Astrocyte (in vitro differentiated cells and primary cell): ENCODE data around the gene HOXA13. TPM values are rescaled to one million over a fixed set of nuclear protein-coding genes. Genes with fewer than 3 reads are reported as not detected.

ENCODE experiments used
- DNase-seq: peaks from one replicate; pipeline ENCODE4 v3.0.0-alpha.2; 2010; ENCODE audit warnings: low read depth
- FAIRE-seq: peaks from 2 replicates; lab custom pipeline; 2011; peaks lifted over from hg19 to GRCh38; lab: Jason Lieb, UNC
- H2AFZ ChIP-seq: 2 replicates; pipeline ENCODE4 v1.6.0; 2012; ENCODE audit warnings: low read depth, low read length, inconsistent platforms
- H3K27ac ChIP-seq: 2 replicates; pipeline ENCODE4 v1.5.1; 2011; ENCODE audit warnings: low read depth, low read length, inconsistent platforms
- H3K27me3 ChIP-seq: 2 replicates; pipeline ENCODE4 v1.6.0; 2011; ENCODE audit warnings: low read length, inconsistent platforms; ENCODE audit not compliant: insufficient read depth
- H3K36me3 ChIP-seq: 2 replicates; pipeline ENCODE4 v1.5.1; 2011; ENCODE audit warnings: low read length, inconsistent platforms; ENCODE audit not compliant: insufficient read depth
- H3K4me1 ChIP-seq: 2 replicates; pipeline ENCODE4 v1.5.1; 2011; ENCODE audit warnings: low read length, inconsistent platforms; ENCODE audit not compliant: insufficient read depth
- H3K4me2 ChIP-seq: 2 replicates; pipeline ENCODE4 v1.6.0; 2012; ENCODE audit warnings: low read length, inconsistent platforms
- H3K4me3 ChIP-seq: 2 replicates; pipeline ENCODE4 v1.5.1; 2011; ENCODE audit warnings: low read depth, mild to moderate bottlenecking, low read length, inconsistent platforms; ENCODE audit not compliant: insufficient read depth
- H3K79me2 ChIP-seq: 2 replicates; pipeline ENCODE4 v1.6.0; 2012; ENCODE audit warnings: mild to moderate bottlenecking, low read length, inconsistent platforms; ENCODE audit not compliant: insufficient read depth
- H3K9ac ChIP-seq: 2 replicates; pipeline ENCODE4 v1.6.0; 2012; ENCODE audit warnings: mild to moderate bottlenecking, low read length, inconsistent platforms
- H3K9me3 ChIP-seq: 2 replicates; pipeline ENCODE4 v1.5.1; 2012; ENCODE audit warnings: low read depth, mild to moderate bottlenecking, low read length, inconsistent platforms; ENCODE audit not compliant: insufficient read depth
- H4K20me1 ChIP-seq: 2 replicates; pipeline ENCODE4 v1.6.0; 2012; ENCODE audit warnings: low read length, inconsistent platforms; ENCODE audit not compliant: insufficient read depth
- H3K27ac Mint-ChIP-seq: one replicate; pipeline ENCODE4 v1.8.0; 2021; ENCODE audit warnings: mild to moderate bottlenecking, mixed read lengths; ENCODE audit not compliant: unreplicated experiment
- H3K27me3 Mint-ChIP-seq: one replicate; pipeline ENCODE4 v1.8.0; 2021; ENCODE audit warnings: low read depth, mixed read lengths; ENCODE audit not compliant: unreplicated experiment
- H3K36me3 Mint-ChIP-seq: one replicate; pipeline ENCODE4 v1.8.0; 2021; ENCODE audit warnings: low read depth, mixed read lengths; ENCODE audit not compliant: unreplicated experiment
- H3K4me1 Mint-ChIP-seq: one replicate; pipeline ENCODE4 v1.8.0; 2021; ENCODE audit warnings: low read depth, mixed read lengths; ENCODE audit not compliant: unreplicated experiment
- H3K4me3 Mint-ChIP-seq: one replicate; pipeline ENCODE4 v1.8.0; 2021; ENCODE audit warnings: mild to moderate bottlenecking, moderate library complexity, mixed read lengths; ENCODE audit not compliant: unreplicated experiment
- H3K9me3 Mint-ChIP-seq: one replicate; pipeline ENCODE4 v1.8.0; 2021; ENCODE audit warnings: mild to moderate bottlenecking, mixed read lengths; ENCODE audit not compliant: unreplicated experiment
- EZH2 ChIP-seq: IDR thresholded peaks from 2 replicates; pipeline ENCODE4 v1.6.1; 2012; ENCODE audit warnings: mild to moderate bottlenecking, low read length, inconsistent platforms; ENCODE audit not compliant: insufficient read depth
- total RNA-seq: library from RNA; stranded (reverse); gene quantifications from 2 replicates; pipeline ENCODE4 v1.2.1, GENCODE V29; 2021
- TF ChIP-seq, protein P1 (sequence below): IDR thresholded peaks from 2 replicates; pipeline ENCODE4 v1.5.1; 2011; ENCODE audit warnings: low read depth, mild to moderate bottlenecking, inconsistent platforms, low read length, moderate library complexity; ENCODE audit not compliant: insufficient read depth

The HOXA13 gene
- total RNA-seq, 1 donor from 2014 or later, result not detected

DNA sequence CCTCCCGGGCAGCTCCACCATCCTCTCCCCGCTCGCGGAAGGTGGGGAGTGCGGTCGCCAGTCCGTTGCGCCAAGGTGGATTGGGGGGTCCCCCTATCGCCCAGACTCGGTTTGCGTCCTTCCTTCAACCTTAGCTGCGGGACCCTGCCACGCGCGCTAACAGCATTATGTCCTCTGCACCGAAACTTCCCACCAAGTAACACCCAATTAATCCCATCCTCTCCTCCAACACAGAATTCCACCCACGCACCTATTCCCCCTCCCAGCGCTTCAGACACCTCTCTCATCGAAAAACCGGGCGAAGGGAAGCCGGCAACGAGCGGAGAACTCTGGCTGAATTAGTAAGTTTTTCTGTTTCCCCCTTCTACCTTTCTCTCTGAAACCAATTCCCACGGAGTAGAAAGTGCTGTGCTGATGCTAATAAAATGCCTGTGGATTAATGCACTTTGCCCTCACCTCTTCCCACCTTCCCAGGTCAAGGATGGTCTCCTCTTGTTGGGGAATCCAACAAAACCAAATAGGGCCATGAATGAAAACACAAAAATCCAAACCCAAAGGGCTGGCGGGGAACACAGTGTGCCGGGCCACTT, 48.5 kb downstream of the HOXA13 start:
- Histone ChIP-seq H2AFZ (peak overlapping the region; percentile 66), H3K36me3 (no peaks in the 10 kb centered on the region), H3K79me2 (no peaks in the 10 kb centered on the region), H3K4me3 (peak overlapping the region; percentile 37), H3K4me1 (peaks cover 9% of the 10 kb centered on the region), H3K27me3 (peaks cover 95% of the 10 kb centered on the region), H4K20me1 (no peaks in the 10 kb centered on the region), H3K27ac (no peak overlapping the region), H3K9ac (no peak overlapping the region), H3K4me2 (peak overlapping the region; percentile 85), H3K9me3 (peaks cover 24% of the 10 kb centered on the region)
- DNase-seq, result no peak
- FAIRE-seq, result no peak
- Mint-ChIP-seq H3K9me3 (peaks cover 52% of the 10 kb centered on the region), H3K4me1 (no peaks in the 10 kb centered on the region), H3K27me3 (peaks cover 82% of the 10 kb centered on the region), H3K27ac (no peak overlapping the region), H3K36me3 (no peaks in the 10 kb centered on the region), H3K4me3 (no peak overlapping the region)
- peak; percentile 45 for TF ChIP-seq EZH2
- TF ChIP-seq, protein P1, sequence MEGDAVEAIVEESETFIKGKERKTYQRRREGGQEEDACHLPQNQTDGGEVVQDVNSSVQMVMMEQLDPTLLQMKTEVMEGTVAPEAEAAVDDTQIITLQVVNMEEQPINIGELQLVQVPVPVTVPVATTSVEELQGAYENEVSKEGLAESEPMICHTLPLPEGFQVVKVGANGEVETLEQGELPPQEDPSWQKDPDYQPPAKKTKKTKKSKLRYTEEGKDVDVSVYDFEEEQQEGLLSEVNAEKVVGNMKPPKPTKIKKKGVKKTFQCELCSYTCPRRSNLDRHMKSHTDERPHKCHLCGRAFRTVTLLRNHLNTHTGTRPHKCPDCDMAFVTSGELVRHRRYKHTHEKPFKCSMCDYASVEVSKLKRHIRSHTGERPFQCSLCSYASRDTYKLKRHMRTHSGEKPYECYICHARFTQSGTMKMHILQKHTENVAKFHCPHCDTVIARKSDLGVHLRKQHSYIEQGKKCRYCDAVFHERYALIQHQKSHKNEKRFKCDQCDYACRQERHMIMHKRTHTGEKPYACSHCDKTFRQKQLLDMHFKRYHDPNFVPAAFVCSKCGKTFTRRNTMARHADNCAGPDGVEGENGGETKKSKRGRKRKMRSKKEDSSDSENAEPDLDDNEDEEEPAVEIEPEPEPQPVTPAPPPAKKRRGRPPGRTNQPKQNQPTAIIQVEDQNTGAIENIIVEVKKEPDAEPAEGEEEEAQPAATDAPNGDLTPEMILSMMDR, result no peak

DNA sequence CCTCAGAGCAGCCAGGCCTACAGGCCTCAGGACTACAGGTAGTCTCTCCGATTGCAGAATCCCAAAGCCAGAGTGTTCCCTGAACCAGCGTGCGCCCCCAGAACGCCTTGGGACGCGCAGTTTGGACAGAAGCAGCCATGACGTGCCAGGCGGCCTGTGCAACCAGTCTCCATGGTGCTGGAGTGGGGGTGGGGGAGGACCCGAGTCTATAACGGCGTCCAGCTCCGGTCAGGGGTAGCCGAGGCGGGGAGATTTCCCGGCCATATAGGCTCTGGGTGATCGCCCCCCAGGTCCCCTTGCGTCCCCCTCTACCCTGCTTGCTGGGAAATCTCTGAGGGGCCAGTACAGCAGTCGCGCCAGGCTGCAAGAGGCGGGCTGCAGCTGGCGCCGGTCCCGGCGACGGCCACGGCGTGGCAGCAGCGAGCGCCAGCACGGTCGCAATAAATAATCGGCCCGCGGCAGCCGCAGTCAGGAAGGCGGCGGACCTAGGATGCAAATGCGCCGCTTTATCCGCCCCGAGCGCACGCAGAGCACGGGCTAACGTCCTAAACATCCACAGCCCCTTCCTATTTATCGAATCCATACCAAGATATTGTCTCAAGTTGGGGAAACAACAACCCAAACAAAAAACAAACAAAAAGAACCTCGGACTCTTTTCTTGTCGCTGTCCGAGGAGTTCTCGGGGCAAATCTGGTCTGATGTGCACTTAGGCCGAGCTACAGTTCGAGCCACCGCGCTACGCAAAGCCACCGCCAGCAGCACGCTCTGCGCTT, 49.1 kb downstream of the HOXA13 start:
- peak overlapping the region; percentile 37 for H3K4me3 ChIP-seq
- H3K4me1 ChIP-seq, result peaks cover 9% of the 10 kb centered on the region
- no peaks in the 10 kb centered on the region for H4K20me1 ChIP-seq
- DNase-seq (no peak), FAIRE-seq (no peak)
- Mint-ChIP-seq H3K27ac (peak overlapping the region; percentile 41), H3K4me1 (no peaks in the 10 kb centered on the region), H3K36me3 (no peaks in the 10 kb centered on the region), H3K9me3 (peaks cover 56% of the 10 kb centered on the region), H3K27me3 (peaks cover 86% of the 10 kb centered on the region), H3K4me3 (no peak overlapping the region)
- H3K27me3 ChIP-seq, result peaks cover 95% of the 10 kb centered on the region
- H2AFZ ChIP-seq, result peak overlapping the region; percentile 66
- H3K27ac ChIP-seq, result no peak overlapping the region
- no peak for TF ChIP-seq EZH2
- TF ChIP-seq, protein P1, result peak; percentile 32
- no peaks in the 10 kb centered on the region for H3K79me2 ChIP-seq
- H3K9ac ChIP-seq, result no peak overlapping the region
- H3K36me3 ChIP-seq, result no peaks in the 10 kb centered on the region
- peaks cover 30% of the 10 kb centered on the region for H3K9me3 ChIP-seq
- peak overlapping the region; percentile 85 for H3K4me2 ChIP-seq
